Smooth muscle cell (in vitro differentiated cells): ENCODE results near the gene CCNY. TPM values are rescaled to one million over a fixed set of nuclear protein-coding genes. Genes with fewer than 3 reads are reported as not detected.

Experiments used
- DNase-seq: peaks from one replicate; lab custom pipeline; 2025; ENCODE audit not compliant: unreplicated experiment; lab: John Stamatoyannopoulos, UW
- H2AFZ ChIP-seq: fragments of 200-600 bp; sonication (generic); 2 replicates; pipeline ENCODE4 v1.6.0; 2016; ENCODE audit warnings: antibody characterized with exemption, low read depth, mild to moderate bottlenecking
- H3F3A ChIP-seq: fragments of 200-600 bp; sonication (generic); 2 replicates; pipeline ENCODE4 v1.6.0; 2017; ENCODE audit warnings: antibody characterized with exemption, low read depth
- H3K27ac ChIP-seq: fragments of 200-600 bp; sonication (generic); 2 replicates; pipeline ENCODE4 v1.5.1; 2016; ENCODE audit warnings: low read depth, mild to moderate bottlenecking
- H3K27me3 ChIP-seq: fragments of 200-600 bp; sonication (generic); 2 replicates; pipeline ENCODE4 v1.6.1; 2016; ENCODE audit warnings: low read depth, mild to moderate bottlenecking
- H3K36me3 ChIP-seq: fragments of 200-600 bp; sonication (generic); 2 replicates; pipeline ENCODE4 v1.5.1; 2016; ENCODE audit warnings: low read depth
- H3K4me1 ChIP-seq: fragments of 200-600 bp; sonication (generic); 2 replicates; pipeline ENCODE4 v1.5.1; 2016; ENCODE audit warnings: low read depth
- H3K4me2 ChIP-seq: fragments of 200-600 bp; sonication (generic); 2 replicates; pipeline ENCODE4 v1.6.0; 2016; ENCODE audit warnings: mild to moderate bottlenecking
- H3K4me3 ChIP-seq: fragments of 200-600 bp; sonication (generic); 2 replicates; pipeline ENCODE4 v1.5.1; 2016; ENCODE audit warnings: mild to moderate bottlenecking
- H3K79me2 ChIP-seq: fragments of 200-600 bp; sonication (generic); 2 replicates; pipeline ENCODE4 v1.6.0; 2016; ENCODE audit warnings: low read depth, mild to moderate bottlenecking
- H3K9ac ChIP-seq: fragments of 200-600 bp; sonication (generic); 2 replicates; pipeline ENCODE4 v1.6.0; 2016; ENCODE audit warnings: low read depth
- H3K9me3 ChIP-seq: fragments of 200-600 bp; sonication (generic); replicated peaks from 2 replicates; pipeline ENCODE4 v1.5.1; 2016; ENCODE audit warnings: low read depth
- H4K20me1 ChIP-seq: fragments of 200-600 bp; sonication (generic); 2 replicates; pipeline ENCODE4 v1.6.0; 2016; ENCODE audit warnings: low read depth
- CTCF ChIP-seq: fragments of 200-600 bp; sonication (generic); IDR thresholded peaks from 2 replicates; pipeline ENCODE4 v1.5.1; 2017; ENCODE audit warnings: borderline replicate concordance, mild to moderate bottlenecking, antibody characterized with exemption; ENCODE audit not compliant: insufficient read depth, poor library complexity, severe bottlenecking
- WGBS: methylation state at CpG from one replicate; pipeline ENCODE4 v1.1.7; 2016; ENCODE audit warnings: low lambda C conversion rate; 5-methylcytosine and 5-hydroxymethylcytosine counted together
- polyA plus RNA-seq: library from polyadenylated mRNA; unstranded; fragments of >200 nt; fragmentation: Nextera tagmentation; extraction: Ambion mirVana; gene quantifications from 2 replicates; pipeline ENCODE4 v1.2.1, GENCODE V29; 2016
- total RNA-seq: library from RNA; depleted of rRNA; stranded (reverse); fragments of >200 nt; gene quantifications from 2 replicates; pipeline ENCODE4 v1.2.3, GENCODE V29; 2014

CCNY gene
- total and polyA plus RNA-seq, 2 experiments from 2014 or later: 46.9 to 57.5 TPM

- no peaks in the 10 kb centered on the region for H3K36me3 ChIP-seq
- no peak overlapping the region for H3K9ac ChIP-seq
- DNase-seq: no peak
- H3K27me3 ChIP-seq: no peaks in the 10 kb centered on the region
- peaks cover 4% of the 10 kb centered on the region for H3K4me1 ChIP-seq
- TF ChIP-seq CTCF: no peak
- H3K27ac ChIP-seq: no peak overlapping the region
- H3K4me2 ChIP-seq: no peak overlapping the region
- H4K20me1 ChIP-seq: peaks cover 93% of the 10 kb centered on the region
- WGBS: 97% methylated on average over 41 of the region's 41 CpGs
- H2AFZ ChIP-seq: no peak overlapping the region
- peaks cover 98% of the 10 kb centered on the region for H3K79me2 ChIP-seq
- no peaks in the 10 kb centered on the region for H3K9me3 ChIP-seq
- H3F3A ChIP-seq: peaks cover 10% of the 10 kb centered on the region
- no peak overlapping the region for H3K4me3 ChIP-seq
Observed at GRCh38 chr10:35362701-35363350, 26.5 kb downstream of the CCNY start.

GRCh38 chr10:35363587-35363986 is 27.3 kb downstream of the CCNY start:
- H3K4me1 ChIP-seq: peaks cover 4% of the 10 kb centered on the region
- H3K27ac ChIP-seq: no peak overlapping the region
- peaks cover 97% of the 10 kb centered on the region for H3K79me2 ChIP-seq
- TF ChIP-seq CTCF: no peak
- no peak overlapping the region for H3K4me3 ChIP-seq
- no peak overlapping the region for H3K4me2 ChIP-seq
- H2AFZ ChIP-seq: no peak overlapping the region
- no peaks in the 10 kb centered on the region for H3K27me3 ChIP-seq
- peaks cover 93% of the 10 kb centered on the region for H4K20me1 ChIP-seq
- H3K36me3 ChIP-seq: no peaks in the 10 kb centered on the region
- H3K9me3 ChIP-seq: no peaks in the 10 kb centered on the region
- DNase-seq: no peak
- no peak overlapping the region for H3K9ac ChIP-seq
- 92% methylated on average over 5 of the region's 5 CpGs for WGBS
- peaks cover 5% of the 10 kb centered on the region for H3F3A ChIP-seq

GRCh38 chr10:35364808-35365207 is 28.5 kb downstream of the CCNY start:
- H4K20me1 ChIP-seq: peaks cover 94% of the 10 kb centered on the region
- no peak for DNase-seq
- 17% methylated on average over 2 of the region's 2 CpGs for WGBS
- H3K4me1 ChIP-seq: no peaks in the 10 kb centered on the region
- H3K9ac ChIP-seq: no peak overlapping the region
- no peaks in the 10 kb centered on the region for H3F3A ChIP-seq
- no peak overlapping the region for H3K4me2 ChIP-seq
- H3K27ac ChIP-seq: no peak overlapping the region
- no peak overlapping the region for H3K4me3 ChIP-seq
- H3K79me2 ChIP-seq: peaks cover 90% of the 10 kb centered on the region
- H2AFZ ChIP-seq: no peak overlapping the region
- TF ChIP-seq CTCF: no peak
- H3K9me3 ChIP-seq: no peaks in the 10 kb centered on the region
- H3K36me3 ChIP-seq: no peaks in the 10 kb centered on the region
- H3K27me3 ChIP-seq: no peaks in the 10 kb centered on the region

GRCh38 chr10:35365994-35366393 is 29.7 kb downstream of the CCNY start:
- no peak for TF ChIP-seq CTCF
- peaks cover 91% of the 10 kb centered on the region for H3K79me2 ChIP-seq

More at GRCh38 chr10:35365994-35366393, 29.7 kb downstream of the CCNY start:
- H3K9ac ChIP-seq: no peak overlapping the region
- no peak for DNase-seq
- no peaks in the 10 kb centered on the region for H3K9me3 ChIP-seq
- H3K36me3 ChIP-seq: no peaks in the 10 kb centered on the region
- no peaks in the 10 kb centered on the region for H3K4me1 ChIP-seq
- no peak overlapping the region for H2AFZ ChIP-seq
- H3F3A ChIP-seq: no peaks in the 10 kb centered on the region
- H4K20me1 ChIP-seq: peaks cover 95% of the 10 kb centered on the region
- no peak overlapping the region for H3K4me2 ChIP-seq
- H3K27me3 ChIP-seq: no peaks in the 10 kb centered on the region
- H3K4me3 ChIP-seq: no peak overlapping the region
- no peak overlapping the region for H3K27ac ChIP-seq
- 100% methylated on average over 1 of the region's 1 CpG for WGBS
